Measurements from ENCODE around the gene PDZD7. TPM values are rescaled to one million over a fixed set of nuclear protein-coding genes. Genes with fewer than 3 reads are reported as not detected.

PDZD7 gene
- total and polyA plus RNA-seq, 10 donors: 0.17 to 2.3 (median 1.1) TPM

DNA sequence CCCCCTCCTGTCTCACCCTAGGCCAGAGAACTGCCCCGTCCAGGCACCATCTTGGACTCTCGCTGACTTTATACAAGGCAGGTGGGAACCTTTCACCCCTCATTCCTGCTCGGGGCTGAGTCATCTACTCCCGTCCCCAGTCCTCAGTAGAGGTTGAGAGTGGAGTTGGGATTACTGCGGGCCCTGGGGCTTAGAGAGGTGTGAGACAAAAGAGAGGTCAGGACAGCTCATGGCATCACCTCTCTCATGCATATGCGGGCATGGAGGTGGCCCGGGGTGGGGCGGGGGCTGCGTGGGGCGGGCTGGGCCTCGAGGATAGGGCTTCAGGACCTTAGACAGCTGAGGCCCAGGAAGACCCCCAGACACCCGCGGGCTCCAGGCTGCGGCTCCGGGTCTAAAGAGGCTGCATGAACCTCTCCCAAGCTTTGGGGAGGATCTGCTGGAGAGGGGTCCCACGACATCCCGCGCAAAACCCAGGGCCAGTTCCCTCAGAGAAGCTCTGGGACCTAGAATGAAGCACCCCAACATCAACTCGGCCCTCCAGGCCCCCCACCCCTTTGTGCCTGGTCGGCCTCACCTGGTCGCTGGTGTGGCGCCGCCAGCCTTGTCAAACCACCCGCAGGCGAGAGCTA lies 317 bp downstream of the PDZD7 start:
- Histone ChIP-seq H3K27me3 (replicated peaks in 1 of 7) (peaks cover 0 to 24% (median 0%) of the 10 kb centered on the region in 7 donors), H3K27ac (peak overlapping the region; percentile 81 to 97 (median 94)), H3K4me3 (peak overlapping the region; percentile 50 to 82 (median 75)), H3K9me3 (no peaks in the 10 kb centered on the region), H3K36me3 (peaks cover 0 to 13% (median 9%) of the 10 kb centered on the region in 6 donors), H3K4me1 (peaks cover 6 to 58% (median 33%) of the 10 kb centered on the region in 6 donors)
- no peak for DNase-seq
- WGBS, 5 donors: 8 to 14% (median 13%) methylated on average over 18 to 25 of the region's 25 CpGs
- intact Hi-C loops (cut with DNase I; ENCODE audit: low total_unique reads): no loop called here
- TF ChIP-seq, protein P1, sequence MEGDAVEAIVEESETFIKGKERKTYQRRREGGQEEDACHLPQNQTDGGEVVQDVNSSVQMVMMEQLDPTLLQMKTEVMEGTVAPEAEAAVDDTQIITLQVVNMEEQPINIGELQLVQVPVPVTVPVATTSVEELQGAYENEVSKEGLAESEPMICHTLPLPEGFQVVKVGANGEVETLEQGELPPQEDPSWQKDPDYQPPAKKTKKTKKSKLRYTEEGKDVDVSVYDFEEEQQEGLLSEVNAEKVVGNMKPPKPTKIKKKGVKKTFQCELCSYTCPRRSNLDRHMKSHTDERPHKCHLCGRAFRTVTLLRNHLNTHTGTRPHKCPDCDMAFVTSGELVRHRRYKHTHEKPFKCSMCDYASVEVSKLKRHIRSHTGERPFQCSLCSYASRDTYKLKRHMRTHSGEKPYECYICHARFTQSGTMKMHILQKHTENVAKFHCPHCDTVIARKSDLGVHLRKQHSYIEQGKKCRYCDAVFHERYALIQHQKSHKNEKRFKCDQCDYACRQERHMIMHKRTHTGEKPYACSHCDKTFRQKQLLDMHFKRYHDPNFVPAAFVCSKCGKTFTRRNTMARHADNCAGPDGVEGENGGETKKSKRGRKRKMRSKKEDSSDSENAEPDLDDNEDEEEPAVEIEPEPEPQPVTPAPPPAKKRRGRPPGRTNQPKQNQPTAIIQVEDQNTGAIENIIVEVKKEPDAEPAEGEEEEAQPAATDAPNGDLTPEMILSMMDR (IDR thresholded peaks at IDR 0.05 in 8 of 11, conservative IDR thresholded peaks at IDR 0.05 in 3 of 11): no peak
- TF ChIP-seq POLR2A (IDR thresholded peaks at IDR 0.05) (no peak), POLR2AphosphoS5 (IDR thresholded peaks at IDR 0.05) (no peak)

DNA sequence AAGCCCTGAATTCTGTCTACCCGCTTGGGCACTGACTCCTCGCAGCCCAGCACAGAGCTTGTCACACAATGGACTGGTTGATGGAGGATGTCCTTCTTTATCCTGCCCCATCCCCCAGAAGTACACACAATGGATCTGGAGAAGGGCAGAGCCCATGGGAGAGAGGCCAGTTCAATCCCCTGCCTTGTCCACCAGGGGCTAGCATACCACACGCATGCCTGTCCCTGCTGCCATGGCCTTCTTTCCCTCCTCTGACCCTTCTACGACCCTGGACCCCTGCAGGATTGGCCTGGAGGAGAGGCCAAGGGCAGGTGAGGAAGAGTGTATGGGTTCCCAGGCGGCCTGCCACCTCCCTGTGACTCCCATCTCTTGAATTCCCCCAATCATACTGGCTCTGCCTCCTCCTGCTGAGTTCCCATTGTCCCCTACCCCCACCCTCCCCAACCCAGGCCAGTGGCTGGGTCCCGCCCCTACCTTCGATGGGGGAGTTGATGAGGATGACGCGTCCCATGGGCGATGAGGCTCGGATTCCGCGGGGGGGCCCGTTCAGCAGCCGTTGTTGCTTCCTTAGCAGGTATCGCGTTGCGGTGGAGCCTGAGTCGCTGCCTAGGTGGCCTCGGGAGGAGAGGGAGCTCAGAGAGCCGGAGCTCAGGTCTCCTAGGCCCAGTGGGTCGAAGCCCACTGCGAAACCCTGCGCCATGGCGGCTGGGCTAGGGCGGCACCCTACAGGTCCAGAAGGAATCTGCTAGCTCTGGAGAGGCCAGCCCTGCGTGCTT lies 1.2 kb downstream of the PDZD7 start:
- DNase-seq: no peak
- Histone ChIP-seq H3K4me1 (peaks cover 6 to 58% (median 33%) of the 10 kb centered on the region in 6 donors), H3K27ac (peak overlapping the region in 4 of 8 donors; percentile 5 to 95 (median 33)), H3K36me3 (peaks cover 0 to 4% (median 1%) of the 10 kb centered on the region in 6 donors), H3K27me3 (replicated peaks in 1 of 7) (peaks cover 0 to 24% (median 0%) of the 10 kb centered on the region in 7 donors), H3K9me3 (no peaks in the 10 kb centered on the region), H3K4me3 (peak overlapping the region in 1 of 8 donors; percentile 73)
- TF ChIP-seq, protein P1 (IDR thresholded peaks at IDR 0.05 in 8 of 11, conservative IDR thresholded peaks at IDR 0.05 in 3 of 11): no peak
- TF ChIP-seq POLR2A (IDR thresholded peaks at IDR 0.05): no peak
- no peak for TF ChIP-seq POLR2AphosphoS5 (IDR thresholded peaks at IDR 0.05)
- intact Hi-C loops (cut with DNase I; ENCODE audit: low total_unique reads): no loop called here
- WGBS, 5 donors: 59 to 73% (median 65%) methylated on average over 10 to 27 of the region's 27 CpGs

DNA sequence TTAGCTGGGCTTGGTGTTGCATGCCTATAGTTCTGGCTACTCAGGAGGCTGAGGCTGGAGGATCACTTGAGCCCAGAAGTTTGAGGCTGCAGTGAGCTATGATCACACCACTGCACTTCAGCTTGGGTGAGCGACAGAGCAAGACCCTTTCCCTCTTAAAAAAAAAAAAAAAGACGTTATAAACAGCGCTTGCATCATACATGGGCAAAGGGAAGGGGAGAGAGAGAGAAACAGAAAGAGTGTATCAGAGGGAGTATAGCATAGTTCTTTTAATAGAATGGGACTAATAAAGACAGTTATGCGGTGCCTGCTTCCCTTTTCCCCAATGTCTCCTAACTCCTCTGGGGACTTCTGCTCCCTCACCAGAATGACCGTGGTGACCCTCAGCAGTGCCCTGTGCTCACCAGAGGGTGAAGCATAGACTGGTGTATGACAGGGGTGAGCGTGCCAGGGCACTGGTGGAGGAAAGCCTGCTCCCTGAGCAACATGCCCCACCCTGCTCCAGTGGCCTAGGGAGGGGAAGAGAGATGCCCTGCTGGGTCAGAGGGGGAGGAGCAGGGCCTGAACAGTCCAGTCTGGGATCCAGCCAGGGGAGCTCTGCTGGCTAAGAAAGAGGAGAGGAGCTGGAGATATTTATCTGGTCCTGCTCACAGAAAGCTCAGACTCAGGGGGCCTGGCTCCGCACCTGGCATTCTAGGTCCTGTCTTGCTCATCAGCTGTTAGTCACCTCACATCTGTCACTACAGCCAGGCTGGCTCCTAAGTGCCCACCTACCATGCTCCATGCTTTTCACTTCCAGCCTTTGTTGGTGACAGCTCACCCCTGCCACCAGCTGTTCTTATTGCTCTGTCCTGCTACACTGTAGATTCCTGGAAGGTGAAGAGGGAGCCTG lies 2.2 kb downstream of the PDZD7 start:
- DNase-seq: no peak
- TF ChIP-seq, protein P1 (IDR thresholded peaks at IDR 0.05 in 8 of 11, conservative IDR thresholded peaks at IDR 0.05 in 3 of 11): no peak
- peak in 1 of 3 donors; percentile 29 for TF ChIP-seq POLR2AphosphoS5 (IDR thresholded peaks at IDR 0.05)
- H3K9me3 ChIP-seq: no peaks in the 10 kb centered on the region
- H3K4me1 ChIP-seq: peaks cover 6 to 53% (median 31%) of the 10 kb centered on the region in 6 donors
- intact Hi-C loops (cut with DNase I; ENCODE audit: low total_unique reads): no loop called here
- no peaks in the 10 kb centered on the region for H3K36me3 ChIP-seq
- 37 to 53% (median 49%) methylated on average over 7 of the region's 7 CpGs for WGBS, 5 donors
- H3K27ac ChIP-seq: peak overlapping the region in 7 of 8 donors; percentile 5 to 95 (median 37)
- peaks cover 0 to 24% (median 0%) of the 10 kb centered on the region in 7 donors for H3K27me3 ChIP-seq (replicated peaks in 1 of 7)
- H3K4me3 ChIP-seq: no peak overlapping the region

All from spleen (tissue), 11 donors.